ENCODE measurements around the gene CTSE.

DNA sequence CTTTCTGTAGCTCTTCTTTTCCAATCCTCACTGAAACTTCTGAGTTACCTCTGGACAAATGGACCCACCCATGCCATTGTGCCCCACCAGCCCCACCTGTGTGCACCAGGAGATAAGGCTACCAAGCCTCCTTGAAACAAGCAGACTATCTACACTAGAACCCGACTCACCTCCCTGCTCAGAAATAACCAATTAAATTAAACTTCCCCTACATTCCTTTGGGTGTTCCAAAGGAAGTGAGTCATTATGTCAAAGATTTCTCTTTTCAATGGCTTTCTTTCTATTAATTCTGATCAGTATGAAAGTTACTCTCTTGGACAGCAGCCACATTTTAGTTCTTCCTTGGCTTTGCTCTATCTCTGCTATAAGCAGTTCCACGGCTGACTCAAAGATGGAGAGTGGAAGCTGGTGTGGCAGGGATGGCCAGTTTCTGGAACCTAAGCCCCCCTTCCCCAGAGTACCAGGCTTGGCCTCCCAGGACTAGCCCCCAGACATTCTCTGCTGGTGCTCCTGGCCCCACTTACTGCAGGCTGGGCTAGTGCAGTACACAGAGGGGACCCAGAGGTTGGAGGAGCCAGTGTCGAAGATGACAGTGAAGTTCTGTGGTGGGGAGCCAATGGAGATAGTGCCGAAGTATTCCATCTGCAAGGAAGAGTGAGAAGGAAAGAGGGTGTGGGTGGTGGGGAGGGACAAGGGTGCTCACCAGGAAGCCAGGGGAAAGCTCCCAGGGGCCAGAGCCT is 1.9 kb downstream of the CTSE start:
- TF ChIP-seq NONO (IDR thresholded peaks at IDR 0.05) (no peak), NONO (CRISPR knock-in tag; conservative IDR thresholded peaks at IDR 0.05) (no peak), SAFB2 (CRISPR knock-in tag; IDR thresholded peaks at IDR 0.05; ENCODE audit: borderline replicate concordance, low read depth) (no peak)

All from HepG2 (cell line).